Erythroblast (primary cell): ENCODE measurements around the gene ERC2.

Experiments
- DNase-seq, 2 experiments: peaks; one replicate each; lab custom pipeline; 2025; lab: John Stamatoyannopoulos, UW
- GATA1 ChIP-seq: IDR thresholded peaks from 2 replicates; pipeline ENCODE4 v1.6.1; 2011; ENCODE audit warnings: low read depth, mild to moderate bottlenecking, control low read depth, low read length, moderate library complexity
- POLR2A ChIP-seq: IDR thresholded peaks from 2 replicates; pipeline ENCODE4 v1.6.1; 2011; ENCODE audit warnings: mild to moderate bottlenecking, low read length

Gene ERC2

DNA sequence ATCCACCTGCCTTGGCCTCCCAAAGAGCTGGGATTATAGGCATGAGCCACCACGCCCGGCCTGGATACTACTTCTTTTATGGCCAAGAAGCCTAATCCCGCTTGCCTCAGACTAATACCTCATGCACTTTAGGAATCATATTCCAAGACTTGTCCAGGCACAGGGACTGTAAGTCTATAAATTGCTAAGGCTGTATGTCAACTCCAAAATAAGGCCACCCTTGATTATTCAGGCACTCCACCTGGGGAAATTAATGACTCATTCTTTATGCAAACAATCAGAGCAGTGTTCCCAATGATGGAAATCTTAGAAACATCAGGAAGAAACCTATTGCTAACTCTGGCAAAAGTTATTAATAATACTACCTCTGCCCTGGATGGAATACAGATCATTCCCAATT, 98.4 kb downstream of the ERC2 start:
- TF ChIP-seq POLR2A (no peak), GATA1 (no peak)
- no peak for DNase-seq

DNA sequence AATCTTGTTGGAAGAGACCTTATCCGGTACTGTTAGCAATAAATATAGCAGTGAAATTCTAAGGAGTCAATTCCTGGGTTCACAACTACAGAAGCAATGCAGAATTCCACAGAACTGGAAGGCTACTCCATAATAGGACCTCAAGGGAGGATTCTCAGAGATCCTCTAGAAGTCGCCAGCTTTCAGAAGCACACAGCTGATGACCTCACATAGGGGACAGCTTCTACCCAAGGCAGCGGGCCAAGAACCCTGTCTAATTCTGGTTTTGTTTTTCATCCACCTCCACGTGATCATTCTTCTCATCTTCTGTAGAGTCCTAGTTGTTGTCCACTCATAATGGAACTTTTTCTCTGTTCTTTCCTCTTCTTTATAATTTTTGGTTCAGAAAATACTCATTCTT, 99.4 kb downstream of the ERC2 start:
- TF ChIP-seq POLR2A (no peak), GATA1 (no peak)

DNA sequence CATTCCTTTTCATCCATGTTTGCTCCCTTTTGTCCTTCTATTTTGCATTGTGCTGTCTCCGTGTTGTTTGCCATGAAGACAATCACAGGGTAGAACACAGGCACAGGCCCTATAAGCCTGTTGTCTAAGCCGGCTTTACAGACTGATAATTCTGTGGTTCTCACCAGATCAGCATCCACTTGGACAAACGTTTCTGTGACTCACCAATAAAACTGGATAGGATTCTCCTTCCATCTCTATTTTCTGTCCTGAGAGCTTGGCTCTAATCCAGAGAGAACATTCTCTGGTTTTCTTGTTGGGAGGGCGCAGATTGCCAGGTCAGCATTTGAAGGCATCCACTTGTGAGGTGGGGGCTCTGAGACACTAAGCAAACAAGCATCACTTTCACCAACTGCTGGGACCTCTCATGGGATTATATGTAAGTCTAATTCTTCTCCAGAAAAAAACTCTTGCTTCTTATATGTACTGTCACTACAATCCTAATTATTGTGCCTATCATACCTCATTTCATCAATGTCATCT, 101.6 kb downstream of the ERC2 start:
- DNase-seq: no peak
- TF ChIP-seq GATA1: no peak
- no peak for TF ChIP-seq POLR2A

More for the DNA sequence above, 99.4 kb downstream of the ERC2 start:
- DNase-seq: no peak

DNA sequence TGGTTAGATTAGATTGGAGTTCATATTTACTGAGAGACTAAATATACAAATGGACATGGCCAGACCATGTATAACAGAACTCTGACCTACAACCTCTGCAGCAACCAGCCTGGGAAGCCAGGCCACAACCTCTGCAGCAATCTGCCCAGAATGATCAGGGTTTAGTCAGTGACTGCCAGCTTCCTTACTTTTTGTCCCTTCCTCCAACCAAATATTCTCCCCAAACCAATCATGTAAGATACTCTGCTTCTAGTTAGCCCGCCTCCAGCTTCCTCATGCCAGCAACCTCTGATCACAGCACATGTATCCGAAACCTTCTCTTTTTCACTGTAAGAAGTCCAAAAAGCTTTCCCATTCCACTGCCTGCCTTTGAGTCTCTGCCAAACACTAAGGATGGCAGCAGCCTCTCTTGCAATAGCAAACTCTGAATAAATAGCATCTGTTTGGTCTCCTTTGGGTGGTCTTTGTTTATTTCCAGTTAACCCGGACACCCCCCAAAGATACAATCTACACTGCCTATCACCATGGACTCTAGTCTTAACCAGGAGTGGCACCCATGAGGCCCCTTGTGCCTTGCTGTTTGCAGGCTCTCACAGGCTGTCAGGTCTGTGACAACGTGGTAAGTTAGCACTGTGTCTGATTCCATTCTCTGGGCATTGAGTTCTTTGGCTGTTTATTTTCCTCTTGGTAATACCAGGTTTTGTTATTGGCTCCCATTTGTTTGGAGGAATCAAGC, 102.2 kb downstream of the ERC2 start:
- no peak for DNase-seq

DNA sequence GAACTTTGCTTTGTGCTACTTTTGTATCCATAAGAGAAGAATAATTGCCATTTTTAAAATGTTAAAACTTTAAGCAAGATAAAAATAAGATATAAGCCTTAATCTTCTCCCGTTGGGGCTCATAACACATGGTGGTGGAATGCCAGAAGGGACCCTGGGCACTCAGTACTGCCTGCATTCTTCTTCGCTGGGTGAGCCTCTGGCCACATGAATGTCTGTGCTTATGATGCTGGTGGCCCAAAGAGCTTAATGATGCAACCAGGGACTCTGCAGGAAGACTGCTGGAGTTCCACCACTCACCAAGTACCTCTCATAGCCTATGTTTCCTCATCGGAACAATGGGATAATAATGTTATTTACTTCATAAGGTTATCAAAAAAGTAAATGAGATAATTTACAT, 103.6 kb downstream of the ERC2 start:
- no peak for TF ChIP-seq POLR2A
- TF ChIP-seq GATA1: no peak
- no peak for DNase-seq

More for the DNA sequence above, 102.2 kb downstream of the ERC2 start:
- TF ChIP-seq GATA1 (no peak), POLR2A (no peak)

DNA sequence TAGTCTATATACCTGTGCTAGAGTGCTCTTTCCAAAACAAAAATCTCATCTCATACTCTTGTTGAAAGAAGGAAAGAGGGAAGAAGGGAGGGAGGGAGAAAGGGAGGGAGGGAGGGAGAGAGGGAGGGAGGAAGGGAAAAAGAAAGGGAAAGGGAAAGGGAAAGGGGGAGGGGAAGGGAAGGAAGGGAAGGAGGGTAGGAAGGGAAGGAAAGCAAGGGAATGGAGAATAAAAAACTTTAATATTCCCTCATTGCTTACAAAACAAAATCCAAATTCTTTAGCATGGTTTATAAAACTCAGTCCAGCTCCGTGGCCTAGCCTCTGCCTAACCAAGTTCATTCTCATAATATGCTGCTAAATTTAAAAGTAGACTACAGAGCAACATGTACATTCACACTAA, 104.5 kb downstream of the ERC2 start:
- DNase-seq: no peak
- TF ChIP-seq POLR2A (no peak), GATA1 (no peak)

DNA sequence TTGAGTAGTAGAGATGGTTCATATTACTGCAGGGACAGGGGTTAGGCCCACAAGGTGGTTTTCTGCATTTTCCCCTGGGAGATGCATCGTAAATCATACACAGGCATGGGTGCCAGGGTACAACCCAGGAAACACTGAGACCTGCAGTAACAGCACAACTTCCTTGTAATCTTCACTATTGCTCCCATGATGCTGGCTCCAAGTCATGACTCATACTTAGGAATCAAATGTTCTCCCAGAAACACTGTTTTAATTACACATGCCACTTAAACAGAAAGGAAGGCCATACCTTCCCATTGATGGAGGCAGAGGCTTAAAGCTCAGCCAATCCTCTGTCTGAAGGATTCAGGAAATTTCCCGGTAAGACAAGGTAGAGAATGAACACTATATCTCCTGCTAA, 106.5 kb downstream of the ERC2 start:
- TF ChIP-seq POLR2A (no peak), GATA1 (no peak)
- no peak for DNase-seq

DNA sequence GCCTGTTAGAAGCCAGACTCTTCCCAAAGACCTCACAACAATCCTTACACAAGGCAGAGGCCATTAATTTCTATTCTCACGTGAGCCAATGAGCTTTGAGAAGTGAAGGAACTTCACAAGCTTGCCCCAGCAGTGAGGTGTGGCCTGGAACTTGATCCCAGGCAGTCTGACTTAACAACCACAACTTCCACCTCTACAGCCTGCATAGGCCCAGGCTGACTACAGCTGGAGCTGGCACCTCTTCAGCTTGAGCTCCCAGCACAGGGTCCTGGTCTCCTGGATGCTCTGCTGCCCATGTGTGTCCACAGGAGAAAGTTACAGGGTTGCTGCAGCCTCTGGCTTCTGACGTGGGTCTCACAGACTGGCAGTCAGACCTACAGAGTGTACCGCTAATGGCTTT, 111.0 kb downstream of the ERC2 start:
- no peak for TF ChIP-seq POLR2A
- TF ChIP-seq GATA1: no peak
- no peak for DNase-seq

DNA sequence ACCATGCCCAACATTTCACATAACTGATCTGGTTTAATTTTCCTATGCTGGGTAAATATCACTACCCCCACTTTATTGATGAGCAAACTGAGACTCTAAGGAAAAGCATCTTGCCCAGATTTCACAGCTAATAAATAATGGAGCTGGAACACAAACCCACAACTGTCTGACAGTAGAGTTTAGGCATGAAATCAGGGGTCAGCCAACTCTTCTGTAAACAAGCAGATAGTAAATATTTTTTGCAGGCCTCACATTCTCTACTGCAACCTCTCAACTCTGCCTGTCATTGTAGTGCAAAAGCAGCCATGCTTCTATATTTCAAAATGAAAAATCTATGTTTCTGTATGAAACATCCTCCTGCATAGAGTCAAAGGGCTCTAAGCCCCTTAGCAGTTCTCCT, 111.5 kb downstream of the ERC2 start:
- TF ChIP-seq GATA1 (no peak), POLR2A (no peak)
- no peak for DNase-seq

DNA sequence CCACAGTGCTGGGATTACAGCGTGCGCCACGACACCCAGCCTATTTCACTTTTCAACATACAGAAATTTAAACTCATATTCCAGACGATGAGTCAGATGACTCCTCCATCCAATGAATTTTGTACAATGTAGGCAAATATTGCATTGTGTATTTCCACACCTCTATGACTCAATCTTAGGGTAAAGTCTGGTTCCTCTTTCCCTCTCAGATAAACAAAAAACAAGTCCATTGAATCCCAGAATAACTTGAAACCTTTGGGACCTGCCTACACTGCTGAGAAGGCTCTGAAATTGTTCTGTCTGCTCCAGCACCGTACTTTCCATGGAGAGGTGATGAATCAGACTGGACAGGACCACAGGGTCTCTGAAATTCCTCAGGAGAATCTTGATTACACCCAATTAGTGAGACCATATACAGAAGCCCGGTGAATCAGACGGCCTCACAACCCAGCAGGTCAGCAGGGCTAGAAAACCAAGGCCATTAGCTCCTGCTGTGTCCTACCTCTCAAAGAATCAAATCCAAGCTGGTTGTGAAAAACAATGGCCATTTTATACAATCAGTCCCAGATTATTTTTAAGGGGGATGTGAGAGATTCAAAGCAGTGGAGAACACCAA, 112.6 kb downstream of the ERC2 start:
- no peak for DNase-seq
- TF ChIP-seq GATA1 (no peak), POLR2A (no peak)

DNA sequence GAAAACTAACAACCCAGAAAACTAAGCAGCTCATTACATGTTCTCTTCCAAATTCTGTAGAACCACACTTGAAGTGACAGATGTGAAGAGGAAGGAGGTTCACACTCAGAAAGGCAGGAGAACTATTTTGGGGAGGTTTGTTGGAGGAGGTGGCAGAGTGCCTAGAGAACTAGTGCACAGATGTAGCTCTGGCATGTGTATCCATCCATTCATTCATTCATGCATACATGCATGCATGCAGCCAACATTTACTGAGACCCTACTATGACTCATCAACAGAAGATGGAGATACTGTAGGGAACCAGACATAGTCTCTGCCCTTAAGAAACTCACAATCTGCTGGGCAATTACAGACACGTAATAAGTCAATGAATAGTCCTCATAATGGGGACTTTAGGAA, 116.7 kb downstream of the ERC2 start:
- no peak for DNase-seq
- TF ChIP-seq GATA1 (no peak), POLR2A (no peak)

DNA sequence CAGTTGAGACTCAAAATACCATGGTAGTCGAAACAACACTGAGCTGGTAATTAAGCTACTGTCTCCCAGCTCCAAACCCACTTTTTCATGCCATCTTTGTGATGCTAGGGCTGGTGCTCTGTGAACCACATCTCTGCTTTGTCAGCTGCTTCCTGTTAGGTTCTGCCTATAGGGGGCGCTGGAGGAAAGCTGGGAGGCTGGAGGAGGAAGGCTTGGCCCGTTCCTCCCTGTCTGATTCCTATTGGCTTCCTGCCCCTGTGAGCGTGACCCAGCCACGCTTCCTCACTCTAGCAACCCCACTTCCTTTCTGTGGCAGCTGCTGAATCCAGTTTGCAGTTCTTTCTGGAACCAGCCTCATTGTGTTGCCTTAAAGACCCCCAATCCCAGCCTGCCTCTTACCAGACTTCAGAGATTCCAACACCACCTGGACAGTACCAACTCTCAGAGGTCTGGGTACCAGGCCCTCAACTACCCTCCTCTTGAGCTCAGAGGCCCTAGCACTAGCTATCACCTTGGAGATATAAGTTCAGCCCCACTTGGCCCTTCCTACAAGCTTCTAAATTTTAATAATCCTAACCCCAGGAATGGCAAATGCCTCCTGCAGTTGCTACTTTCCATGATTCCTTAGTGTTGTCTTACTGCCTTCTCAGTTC, 120.9 kb downstream of the ERC2 start:
- peak; percentile 12 to 38 for DNase-seq
- TF ChIP-seq POLR2A (no peak), GATA1 (no peak)

DNA sequence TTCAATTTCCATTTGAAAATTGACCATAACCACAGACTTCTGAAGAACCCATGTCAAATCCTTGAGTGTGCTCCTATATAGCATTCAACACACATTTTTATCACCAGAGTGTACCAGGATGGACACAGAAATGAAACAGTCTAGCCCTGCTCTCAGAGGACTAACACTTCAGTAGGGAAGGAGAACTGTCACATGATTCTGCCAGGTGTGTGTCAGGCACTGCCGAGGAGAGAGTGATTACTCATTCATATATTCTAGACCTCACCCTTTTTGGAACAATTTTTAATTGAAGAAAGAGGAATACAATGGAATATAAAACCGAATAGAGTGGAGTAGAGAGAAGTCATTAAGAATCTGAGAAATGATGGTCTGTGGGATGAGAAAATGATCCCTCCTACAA, 125.8 kb downstream of the ERC2 start:
- TF ChIP-seq GATA1: no peak
- TF ChIP-seq POLR2A: no peak
- DNase-seq: no peak

DNA sequence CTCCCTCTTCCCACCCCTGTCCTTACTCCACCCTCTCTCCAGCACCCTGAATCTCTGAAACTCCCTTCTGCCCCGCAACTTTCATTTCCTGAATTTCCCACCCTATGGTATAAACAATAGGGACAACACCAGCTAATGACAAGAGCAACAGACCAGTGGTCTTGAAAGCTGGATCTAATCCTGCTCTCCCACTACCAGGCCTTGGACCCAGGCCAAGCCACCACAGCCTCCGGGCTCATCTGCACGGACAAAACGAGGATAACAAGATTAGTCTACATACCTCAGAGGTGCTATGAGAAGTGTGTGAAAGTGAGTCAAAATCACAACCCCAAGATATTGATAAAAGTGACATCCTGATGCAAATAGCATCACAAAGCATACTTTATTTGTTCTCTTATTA, 128.6 kb downstream of the ERC2 start:
- TF ChIP-seq GATA1 (no peak), POLR2A (no peak)
- no peak for DNase-seq

DNA sequence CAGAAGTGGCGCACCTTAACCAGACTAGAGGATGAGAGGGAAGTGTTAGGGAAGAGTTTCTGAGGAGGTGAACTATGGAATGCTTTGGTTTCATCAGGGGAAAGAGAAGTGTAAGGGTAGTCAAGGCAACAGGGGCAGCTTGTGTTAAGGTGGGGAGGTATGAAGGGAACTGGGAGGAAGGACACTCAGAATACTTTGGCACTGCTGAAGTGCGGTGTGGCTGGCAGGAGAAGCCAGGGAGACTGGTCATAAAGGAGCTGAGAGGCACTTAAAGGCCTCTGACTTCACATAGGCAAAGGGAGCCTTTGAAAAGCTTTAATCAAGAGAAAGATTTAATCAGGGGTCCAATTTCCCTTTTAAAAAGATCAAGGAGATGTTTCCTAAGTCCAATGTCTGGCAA, 129.0 kb downstream of the ERC2 start:
- TF ChIP-seq POLR2A (no peak), GATA1 (no peak)

More for the DNA sequence above, 129.0 kb downstream of the ERC2 start:
- no peak for DNase-seq
